Liver (tissue), 3 donors: ENCODE measurements around the gene DLX5.

Source experiments
- CTCF ChIP-seq: fragments of 150-350 bp; IDR thresholded peaks from 2 replicates; pipeline ENCODE4 v1.5.1; 2017; ENCODE audit warnings: improper control_type of control experiment, low read depth, low read length; ENCODE audit not compliant: missing input control
- EGR1 ChIP-seq, 2 donors: IDR thresholded peaks; 2 replicates each; pipeline ENCODE4 v1.6.1; 2016 to 2018; ENCODE audit warnings: antibody characterized with exemption in 2 of 2, low read depth in 2 of 2
- GABPA ChIP-seq, 2 donors: IDR thresholded peaks in 1 of 2; conservative IDR thresholded peaks in 1 of 2; 2 replicates each; pipeline ENCODE4 v1.6.1; 2016; ENCODE audit warnings: antibody characterized with exemption in 2 of 2, mild to moderate bottlenecking in 1 of 2, moderate library complexity in 1 of 2
- HNF4A ChIP-seq, 2 donors: conservative IDR thresholded peaks; 2 replicates each; pipeline ENCODE4 v1.6.1; 2016; ENCODE audit warnings: antibody characterized with exemption in 2 of 2, mild to moderate bottlenecking in 2 of 2
- JUND ChIP-seq, 2 donors: IDR thresholded peaks; 2 replicates each; pipeline ENCODE4 v1.6.1; 2016; ENCODE audit warnings: antibody characterized with exemption in 2 of 2
- NR2F2 ChIP-seq: IDR thresholded peaks from 2 replicates; pipeline ENCODE4 v1.6.1; 2016; ENCODE audit warnings: antibody characterized with exemption
- RAD21 ChIP-seq, 2 donors: IDR thresholded peaks; 2 replicates each; pipeline ENCODE4 v1.6.1; 2016; ENCODE audit warnings: antibody characterized with exemption in 2 of 2, mild to moderate bottlenecking in 2 of 2
- SP1 ChIP-seq: IDR thresholded peaks from 2 replicates; pipeline ENCODE4 v1.6.1; 2018; ENCODE audit warnings: antibody characterized with exemption, mild to moderate bottlenecking
- TAF1 ChIP-seq: conservative IDR thresholded peaks from 2 replicates; pipeline ENCODE4 v1.6.1; 2016; ENCODE audit warnings: antibody characterized with exemption, mild to moderate bottlenecking
- YY1 ChIP-seq: IDR thresholded peaks from 2 replicates; pipeline ENCODE4 v1.6.1; 2016; ENCODE audit warnings: antibody characterized with exemption, mild to moderate bottlenecking
- TF ChIP-seq, protein P1 (sequence below): IDR thresholded peaks from 2 replicates; pipeline ENCODE4 v1.6.1; 2016; ENCODE audit warnings: antibody characterized with exemption, mild to moderate bottlenecking
- TF ChIP-seq, protein P2 (sequence below): IDR thresholded peaks from 2 replicates; pipeline ENCODE4 v1.6.1; 2016; ENCODE audit warnings: antibody characterized with exemption
- TF ChIP-seq, protein P3 (sequence below): IDR thresholded peaks from 2 replicates; pipeline ENCODE4 v1.6.1; 2016; ENCODE audit warnings: antibody characterized with exemption
- TF ChIP-seq, protein P4 (sequence below): IDR thresholded peaks from 2 replicates; pipeline ENCODE4 v1.6.1; 2016; ENCODE audit warnings: antibody characterized with exemption
- donor health status: healthy.
- donor health status: healthy.

DNA sequence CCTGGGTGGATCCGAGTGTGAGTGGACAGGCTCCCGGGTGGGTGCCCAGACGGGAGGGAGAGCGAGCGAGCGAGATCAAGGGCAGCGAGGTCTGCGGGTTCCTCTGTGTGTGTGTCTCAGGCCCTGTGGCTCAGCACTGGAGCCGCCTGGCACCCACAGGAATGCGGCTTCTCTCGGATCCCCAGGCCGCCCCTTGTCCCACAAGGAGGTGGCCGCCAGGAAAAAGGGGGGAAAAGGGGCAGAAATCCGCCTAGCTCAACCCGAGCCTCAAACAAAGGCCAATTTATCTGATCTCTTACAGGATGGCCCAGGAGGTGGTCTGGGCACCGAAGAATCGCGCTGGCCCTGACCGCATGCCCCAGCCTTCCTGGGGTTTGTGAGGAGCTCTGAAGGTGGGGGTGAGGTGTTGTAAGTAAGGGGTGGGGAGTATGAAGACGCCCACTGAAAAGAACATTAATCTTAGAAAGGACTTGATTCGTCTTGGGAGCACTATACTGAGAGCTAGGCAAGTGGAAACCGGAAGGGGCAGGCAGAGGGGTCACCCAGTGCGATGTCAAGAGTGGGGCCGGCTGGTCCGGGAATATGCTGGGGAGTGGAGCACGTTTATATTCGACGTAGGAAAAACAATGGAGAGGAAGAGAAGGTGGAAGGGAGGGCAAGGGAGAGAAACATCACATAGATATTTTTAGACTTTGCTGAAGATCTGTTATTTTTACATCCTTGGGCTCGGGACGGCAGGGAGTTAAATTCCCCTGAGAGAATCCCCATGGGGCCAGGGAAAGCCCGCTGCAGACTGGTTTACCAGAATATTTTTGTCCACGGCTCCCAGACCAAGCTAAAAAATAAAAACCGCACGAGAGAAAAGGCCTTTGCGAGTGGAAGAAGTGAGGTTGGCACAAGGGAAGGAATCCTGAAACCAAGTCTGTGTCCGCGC is 7.2 kb downstream of the DLX5 start:
- no peak for TF ChIP-seq CTCF
- no peak for TF ChIP-seq GABPA (IDR thresholded peaks at IDR 0.05 in 1 of 2, conservative IDR thresholded peaks at IDR 0.05 in 1 of 2)
- no peak for TF ChIP-seq JUND (IDR thresholded peaks at IDR 0.05)
- TF ChIP-seq, protein P1, sequence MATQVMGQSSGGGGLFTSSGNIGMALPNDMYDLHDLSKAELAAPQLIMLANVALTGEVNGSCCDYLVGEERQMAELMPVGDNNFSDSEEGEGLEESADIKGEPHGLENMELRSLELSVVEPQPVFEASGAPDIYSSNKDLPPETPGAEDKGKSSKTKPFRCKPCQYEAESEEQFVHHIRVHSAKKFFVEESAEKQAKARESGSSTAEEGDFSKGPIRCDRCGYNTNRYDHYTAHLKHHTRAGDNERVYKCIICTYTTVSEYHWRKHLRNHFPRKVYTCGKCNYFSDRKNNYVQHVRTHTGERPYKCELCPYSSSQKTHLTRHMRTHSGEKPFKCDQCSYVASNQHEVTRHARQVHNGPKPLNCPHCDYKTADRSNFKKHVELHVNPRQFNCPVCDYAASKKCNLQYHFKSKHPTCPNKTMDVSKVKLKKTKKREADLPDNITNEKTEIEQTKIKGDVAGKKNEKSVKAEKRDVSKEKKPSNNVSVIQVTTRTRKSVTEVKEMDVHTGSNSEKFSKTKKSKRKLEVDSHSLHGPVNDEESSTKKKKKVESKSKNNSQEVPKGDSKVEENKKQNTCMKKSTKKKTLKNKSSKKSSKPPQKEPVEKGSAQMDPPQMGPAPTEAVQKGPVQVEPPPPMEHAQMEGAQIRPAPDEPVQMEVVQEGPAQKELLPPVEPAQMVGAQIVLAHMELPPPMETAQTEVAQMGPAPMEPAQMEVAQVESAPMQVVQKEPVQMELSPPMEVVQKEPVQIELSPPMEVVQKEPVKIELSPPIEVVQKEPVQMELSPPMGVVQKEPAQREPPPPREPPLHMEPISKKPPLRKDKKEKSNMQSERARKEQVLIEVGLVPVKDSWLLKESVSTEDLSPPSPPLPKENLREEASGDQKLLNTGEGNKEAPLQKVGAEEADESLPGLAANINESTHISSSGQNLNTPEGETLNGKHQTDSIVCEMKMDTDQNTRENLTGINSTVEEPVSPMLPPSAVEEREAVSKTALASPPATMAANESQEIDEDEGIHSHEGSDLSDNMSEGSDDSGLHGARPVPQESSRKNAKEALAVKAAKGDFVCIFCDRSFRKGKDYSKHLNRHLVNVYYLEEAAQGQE: no peak
- no peak for TF ChIP-seq NR2F2
- TF ChIP-seq TAF1: no peak
- TF ChIP-seq YY1: no peak
- TF ChIP-seq EGR1 (IDR thresholded peaks at IDR 0.05; ENCODE audit: low read depth in 2 of 2): no peak
- no peak for TF ChIP-seq RAD21 (IDR thresholded peaks at IDR 0.05)
- TF ChIP-seq, protein P2, sequence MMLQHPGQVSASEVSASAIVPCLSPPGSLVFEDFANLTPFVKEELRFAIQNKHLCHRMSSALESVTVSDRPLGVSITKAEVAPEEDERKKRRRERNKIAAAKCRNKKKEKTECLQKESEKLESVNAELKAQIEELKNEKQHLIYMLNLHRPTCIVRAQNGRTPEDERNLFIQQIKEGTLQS: no peak
- TF ChIP-seq, protein P3, sequence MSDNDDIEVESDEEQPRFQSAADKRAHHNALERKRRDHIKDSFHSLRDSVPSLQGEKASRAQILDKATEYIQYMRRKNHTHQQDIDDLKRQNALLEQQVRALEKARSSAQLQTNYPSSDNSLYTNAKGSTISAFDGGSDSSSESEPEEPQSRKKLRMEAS: no peak
- TF ChIP-seq SP1: no peak
- TF ChIP-seq HNF4A (conservative IDR thresholded peaks at IDR 0.05): no peak
- TF ChIP-seq, protein P4, sequence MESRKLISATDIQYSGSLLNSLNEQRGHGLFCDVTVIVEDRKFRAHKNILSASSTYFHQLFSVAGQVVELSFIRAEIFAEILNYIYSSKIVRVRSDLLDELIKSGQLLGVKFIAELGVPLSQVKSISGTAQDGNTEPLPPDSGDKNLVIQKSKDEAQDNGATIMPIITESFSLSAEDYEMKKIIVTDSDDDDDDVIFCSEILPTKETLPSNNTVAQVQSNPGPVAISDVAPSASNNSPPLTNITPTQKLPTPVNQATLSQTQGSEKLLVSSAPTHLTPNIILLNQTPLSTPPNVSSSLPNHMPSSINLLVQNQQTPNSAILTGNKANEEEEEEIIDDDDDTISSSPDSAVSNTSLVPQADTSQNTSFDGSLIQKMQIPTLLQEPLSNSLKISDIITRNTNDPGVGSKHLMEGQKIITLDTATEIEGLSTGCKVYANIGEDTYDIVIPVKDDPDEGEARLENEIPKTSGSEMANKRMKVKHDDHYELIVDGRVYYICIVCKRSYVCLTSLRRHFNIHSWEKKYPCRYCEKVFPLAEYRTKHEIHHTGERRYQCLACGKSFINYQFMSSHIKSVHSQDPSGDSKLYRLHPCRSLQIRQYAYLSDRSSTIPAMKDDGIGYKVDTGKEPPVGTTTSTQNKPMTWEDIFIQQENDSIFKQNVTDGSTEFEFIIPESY: no peak
